ENCODE data around the gene PTPRN2. TPM values are rescaled to one million over a fixed set of nuclear protein-coding genes. Genes with fewer than 3 reads are reported as not detected.

Gene PTPRN2
- total RNA-seq, 1 donor from 2014 or later: 32.2 TPM

- H3K27me3 Mint-ChIP-seq (ENCODE audit: low read depth): no peaks in the 10 kb centered on the region
- peaks cover 26% of the 10 kb centered on the region for H3K9me3 Mint-ChIP-seq
- no peak overlapping the region for H3K27ac Mint-ChIP-seq (ENCODE audit: unreplicated experiment)
- H3K36me3 Mint-ChIP-seq (ENCODE audit: low read depth): peaks cover 16% of the 10 kb centered on the region
- DNase-seq (ENCODE audit: low read depth, low spot score): no peak
- H3K4me1 Mint-ChIP-seq: no peaks in the 10 kb centered on the region
- no peak overlapping the region for H3K4me3 Mint-ChIP-seq
- no peak for TF ChIP-seq CTCF (conservative IDR thresholded peaks at IDR 0.05)
Observed at GRCh38 chr7:158284121-158284520, 303.5 kb downstream of the PTPRN2 start.

- H3K4me1 Mint-ChIP-seq: no peaks in the 10 kb centered on the region
- DNase-seq (ENCODE audit: low read depth, low spot score): no peak
- no peak overlapping the region for H3K4me3 Mint-ChIP-seq
- H3K36me3 Mint-ChIP-seq (ENCODE audit: low read depth): peaks cover 11% of the 10 kb centered on the region
- TF ChIP-seq CTCF (conservative IDR thresholded peaks at IDR 0.05): no peak
- no peaks in the 10 kb centered on the region for H3K27me3 Mint-ChIP-seq (ENCODE audit: low read depth)
- peaks cover 19% of the 10 kb centered on the region for H3K9me3 Mint-ChIP-seq
- H3K27ac Mint-ChIP-seq (ENCODE audit: unreplicated experiment): no peak overlapping the region
Observed at GRCh38 chr7:158283016-158283974, 304.3 kb downstream of the PTPRN2 start.

- H3K4me1 Mint-ChIP-seq: no peaks in the 10 kb centered on the region
- peaks cover 14% of the 10 kb centered on the region for H3K9me3 Mint-ChIP-seq
Observed at GRCh38 chr7:158282461-158283001, 305.1 kb downstream of the PTPRN2 start.

GRCh38 chr7:158281441-158281840 lies 306.2 kb downstream of the PTPRN2 start:
- peaks cover 2% of the 10 kb centered on the region for H3K36me3 Mint-ChIP-seq (ENCODE audit: low read depth)
- no peak overlapping the region for H3K27ac Mint-ChIP-seq (ENCODE audit: unreplicated experiment)

More at GRCh38 chr7:158282461-158283001, 305.1 kb downstream of the PTPRN2 start:
- no peak for TF ChIP-seq CTCF (conservative IDR thresholded peaks at IDR 0.05)
- peaks cover 8% of the 10 kb centered on the region for H3K36me3 Mint-ChIP-seq (ENCODE audit: low read depth)
- no peaks in the 10 kb centered on the region for H3K27me3 Mint-ChIP-seq (ENCODE audit: low read depth)
- no peak for DNase-seq (ENCODE audit: low read depth, low spot score)
- no peak overlapping the region for H3K27ac Mint-ChIP-seq (ENCODE audit: unreplicated experiment)
- H3K4me3 Mint-ChIP-seq: no peak overlapping the region

More at GRCh38 chr7:158281441-158281840, 306.2 kb downstream of the PTPRN2 start:
- Mint-ChIP-seq H3K4me3 (no peak overlapping the region), H3K4me1 (no peaks in the 10 kb centered on the region), H3K9me3 (peaks cover 3% of the 10 kb centered on the region), H3K27me3 (ENCODE audit: low read depth) (no peaks in the 10 kb centered on the region)
- no peak for TF ChIP-seq CTCF (conservative IDR thresholded peaks at IDR 0.05)
- no peak for DNase-seq (ENCODE audit: low read depth, low spot score)
